Transverse colon (tissue), 4 donors: Measurements from ENCODE around the gene ANKZF1. TPM values are rescaled to one million over a fixed set of nuclear protein-coding genes. Genes with fewer than 3 reads are reported as not detected.
"Not testable (repeated sequence)": the region's sequence is repeated elsewhere in the genome, so short reads cannot be mapped to it uniquely, and the experiment has no call there.

ENCODE experiments used
- DNase-seq: peaks from one replicate; pipeline ENCODE4 v3.0.0-alpha.2; 2019
- H3K27ac ChIP-seq, 4 donors: fragments of 200-600 bp; sonication (generic); 2 replicates each; pipeline ENCODE4 v1.5.1; 2016 to 2018; ENCODE audit warnings: inconsistent platforms in 4 of 4
- H3K27me3 ChIP-seq: fragments of 200-600 bp; sonication (generic); 2 replicates; pipeline ENCODE4 v1.5.1; 2017; ENCODE audit warnings: inconsistent platforms
- H3K36me3 ChIP-seq, 4 donors: fragments of 200-600 bp; sonication (generic); 2 replicates each; pipeline ENCODE4 v1.5.1; 2017 to 2019; ENCODE audit warnings: inconsistent platforms in 4 of 4
- H3K4me1 ChIP-seq, 4 donors: fragments of 200-600 bp; sonication (generic); 2 replicates each; pipeline ENCODE4 v1.5.1; 2017 to 2020; ENCODE audit warnings: inconsistent platforms in 4 of 4
- H3K4me3 ChIP-seq, 4 donors: fragments of 200-600 bp; sonication (generic); 1 replicate in 1 of 4; 2 replicates in 3 of 4; pipeline versions ENCODE4 v1.5.1 to v1.6.1; 2017 to 2019; ENCODE audit warnings: inconsistent platforms in 4 of 4
- H3K9me3 ChIP-seq, 2 donors: fragments of 200-600 bp; sonication (generic); 2 replicates each; pipeline ENCODE4 v1.5.1; 2017 to 2019; ENCODE audit warnings: inconsistent platforms in 2 of 2
- CTCF ChIP-seq, 5 experiments: fragments of 200-600 bp in 3 of 5; fragments of 450-650 bp in 2 of 5; sonication (generic) in 3 of 5; IDR thresholded peaks; 1 replicate in 2 of 5; 2 replicates in 3 of 5; pipeline ENCODE4 v1.5.1; 2016 to 2017; ENCODE audit warnings: antibody characterized with exemption in 5 of 5, inconsistent platforms in 3 of 5, mild to moderate bottlenecking in 2 of 5, moderate library complexity in 1 of 5
- EP300 ChIP-seq: sonication (generic); formaldehyde crosslinking; IDR thresholded peaks from one replicate; pipeline ENCODE4 v1.6.1; 2017; ENCODE audit warnings: antibody characterized with exemption, low read depth
- POLR2A ChIP-seq: fragments of 450-650 bp; IDR thresholded peaks from one replicate; pipeline ENCODE4 v1.6.1; 2016; ENCODE audit warnings: antibody characterized with exemption, mild to moderate bottlenecking, moderate library complexity
- POLR2AphosphoS5 ChIP-seq, 3 donors: sonication (generic); formaldehyde crosslinking; IDR thresholded peaks; one replicate each; pipeline ENCODE4 v1.6.1; 2016; ENCODE audit warnings: antibody characterized with exemption in 3 of 3
- WGBS, 2 donors: methylation state at CpG; one replicate each; pipeline ENCODE4 v1.1.5; 2018; ENCODE audit warnings: low coverage in 1 of 2; 5-methylcytosine and 5-hydroxymethylcytosine counted together
- in situ Hi-C, 4 donors: fragments of 200-750 bp; cut with MboI; loops; one replicate each; pipeline versions ENCODE4 v1.15.0 to v1.15.1; 2017; ENCODE audit warnings: low sequenced_read_pairs in 3 of 4, low pct_ligation_motif_present in 1 of 4, low pct_unique_long_range_greater_than_20kb in 1 of 4
- intact Hi-C: fragments of 100-400 bp; cut with DNase I; formaldehyde crosslinking; loops from one replicate; pipeline ENCODE4 v1.15.1; 2023; ENCODE audit warnings: low total_unique reads
- total RNA-seq, 4 donors: library from RNA; depleted of rRNA; stranded (reverse); fragments of >200 nt; gene quantifications; one replicate each; pipeline ENCODE4 v1.1.0, GENCODE V29; 2016

Gene ANKZF1
- total RNA-seq, 4 donors from 2014 or later, result 64.3 to 318 (median 114) TPM

GRCh38 chr2:219252900-219253752 is 23.5 kb downstream of the ANKZF1 start, which contains the start of gene TUBA4B:
TSS of gene TUBA4B (plus strand) at chr2:219253243. CDS start at chr2:219253408, 165 bp downstream.
- intact Hi-C loops, result no loop called here
- WGBS, 2 donors, result 8% methylated on average over 42 of the region's 49 CpGs; no CpG with 5 or more reads in 1 of the 2 donors
- in situ Hi-C loops, result no loop called here
- peaks cover 36 to 61% (median 56%) of the 10 kb centered on the region in 4 donors for H3K4me1 ChIP-seq
- no peaks in the 10 kb centered on the region for H3K36me3 ChIP-seq
- H3K9me3 ChIP-seq, result no peaks in the 10 kb centered on the region
- no peak for TF ChIP-seq EP300
- TF ChIP-seq CTCF (IDR thresholded peaks at IDR 0.05), result no peak
- TF ChIP-seq POLR2AphosphoS5 (IDR thresholded peaks at IDR 0.05), result no peak
- no peak for TF ChIP-seq POLR2A
- DNase-seq, result peak; percentile 65
- H3K27ac ChIP-seq, result peak within 1 kb of the TSS; percentile 94 to 97 (median 94)
- no peaks in the 10 kb centered on the region for H3K27me3 ChIP-seq
- peak within 1 kb of the TSS; percentile 49 to 72 (median 60) for H3K4me3 ChIP-seq

- intact Hi-C loops, result no loop called here
- Histone ChIP-seq H3K27me3 (no peaks in the 10 kb centered on the region), H3K9me3 (no peaks in the 10 kb centered on the region), H3K4me1 (peaks cover 27 to 53% (median 47%) of the 10 kb centered on the region in 4 donors), H3K4me3 (peak within 1 kb of the TSS; percentile 49 to 72 (median 60)), H3K27ac (peak within 1 kb of the TSS; percentile 94 to 97 (median 94)), H3K36me3 (no peaks in the 10 kb centered on the region)
- in situ Hi-C loops, result no loop called here
- WGBS, 2 donors, result 1 to 40% methylated on average over 1 to 24 of the region's 76 CpGs
- TF ChIP-seq CTCF (IDR thresholded peaks at IDR 0.05) (peak in 2 of 5 experiments; percentile 23 to 54), POLR2A (peak; percentile 99), POLR2AphosphoS5 (IDR thresholded peaks at IDR 0.05) (peak; percentile 99), EP300 (no peak)
- DNase-seq, result peak; percentile 95
Measured at GRCh38 chr2:219253753-219254589, 24.4 kb downstream of the ANKZF1 start, which contains the start of gene TUBA4A. TSS of gene TUBA4A (minus strand) at chr2:219253918. CDS start at chr2:219253858, 60 bp downstream.

GRCh38 chr2:219254590-219255201 is 25.1 kb downstream of the ANKZF1 start:
- Histone ChIP-seq H3K4me3 (peak overlapping the region; percentile 49 to 72 (median 60)), H3K9me3 (no peaks in the 10 kb centered on the region), H3K4me1 (peaks cover 21 to 45% (median 40%) of the 10 kb centered on the region in 4 donors), H3K27ac (peak overlapping the region; percentile 94 to 97 (median 94)), H3K36me3 (no peaks in the 10 kb centered on the region), H3K27me3 (no peaks in the 10 kb centered on the region)
- in situ Hi-C loops, result no loop called here
- intact Hi-C loops, result no loop called here
- DNase-seq, result no peak
- TF ChIP-seq EP300 (no peak), POLR2AphosphoS5 (IDR thresholded peaks at IDR 0.05) (no peak), POLR2A (no peak)
- WGBS, 2 donors, result 22 to 66% methylated on average over 4 to 10 of the region's 12 CpGs

GRCh38 chr2:219258942-219259341 is 29.3 kb downstream of the ANKZF1 start:
- H3K27ac ChIP-seq, H3K36me3 ChIP-seq, H3K4me3 ChIP-seq, H3K4me1 ChIP-seq, in situ Hi-C loops, intact Hi-C loops, H3K9me3 ChIP-seq, DNase-seq: not testable (repeated sequence)
- 86 to 87% methylated on average over 10 of the region's 10 CpGs for WGBS, 2 donors
- peaks cover 14% of the 10 kb centered on the region for H3K27me3 ChIP-seq
